Measurements from ENCODE around the gene PDILT. TPM values are rescaled to one million over a fixed set of nuclear protein-coding genes. Genes with fewer than 3 reads are reported as not detected.

PDILT gene
- total and polyA plus RNA-seq, 2 experiments from 2014 or later, result not detected

- Histone ChIP-seq H3K79me2 (replicated peaks; ENCODE audit: insufficient read depth) (no peaks in the 10 kb centered on the region), H4K20me1 (replicated peaks; ENCODE audit: insufficient read depth) (no peaks in the 10 kb centered on the region), H3K36me3 (ENCODE audit: insufficient read depth) (no peaks in the 10 kb centered on the region), H3K4me2 (no peak overlapping the region), H3K4me3 (no peak overlapping the region), H2AFZ (no peak overlapping the region), H3K4me1 (ENCODE audit: insufficient read depth) (no peaks in the 10 kb centered on the region), H3K27me3 (ENCODE audit: insufficient read depth) (no peaks in the 10 kb centered on the region), H3K27ac (ENCODE audit: low read depth) (no peak overlapping the region), H3F3A (replicated peaks; ENCODE audit: low read depth) (no peaks in the 10 kb centered on the region), H3K9me2 (ENCODE audit: insufficient read depth) (peaks cover 8% of the 10 kb centered on the region)
- ATAC-seq (no peak), DNase-seq (ENCODE audit: low spot score) (no peak)
- no peak for TF ChIP-seq ZNF462 (CRISPR knock-in tag; IDR thresholded peaks at IDR 0.05)
- no peak for TF ChIP-seq JUNB (IDR thresholded peaks at IDR 0.05; ENCODE audit: unreplicated experiment)
- TF ChIP-seq ZNF114 (CRISPR knock-in tag; IDR thresholded peaks at IDR 0.05), result no peak
- TF ChIP-seq EZH2 (IDR thresholded peaks at IDR 0.05; ENCODE audit: low read depth, unreplicated experiment), result no peak
- TF ChIP-seq, protein P1, sequence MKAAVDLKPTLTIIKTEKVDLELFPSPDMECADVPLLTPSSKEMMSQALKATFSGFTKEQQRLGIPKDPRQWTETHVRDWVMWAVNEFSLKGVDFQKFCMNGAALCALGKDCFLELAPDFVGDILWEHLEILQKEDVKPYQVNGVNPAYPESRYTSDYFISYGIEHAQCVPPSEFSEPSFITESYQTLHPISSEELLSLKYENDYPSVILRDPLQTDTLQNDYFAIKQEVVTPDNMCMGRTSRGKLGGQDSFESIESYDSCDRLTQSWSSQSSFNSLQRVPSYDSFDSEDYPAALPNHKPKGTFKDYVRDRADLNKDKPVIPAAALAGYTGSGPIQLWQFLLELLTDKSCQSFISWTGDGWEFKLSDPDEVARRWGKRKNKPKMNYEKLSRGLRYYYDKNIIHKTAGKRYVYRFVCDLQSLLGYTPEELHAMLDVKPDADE (IDR thresholded peaks at IDR 0.05), result no peak
- no peak for TF ChIP-seq ZNF331 (CRISPR knock-in tag; IDR thresholded peaks at IDR 0.05; ENCODE audit: low read depth)
- TF ChIP-seq STAT1 (IDR thresholded peaks at IDR 0.05; ENCODE audit: unreplicated experiment), result no peak
- no peak for TF ChIP-seq EZH2phosphoT487 (IDR thresholded peaks at IDR 0.05; ENCODE audit: unreplicated experiment)
- TF ChIP-seq NANOG (IDR thresholded peaks at IDR 0.05; ENCODE audit: borderline replicate concordance), result no peak
- Mint-ChIP-seq H3K27me3 (ENCODE audit: insufficient read depth, low read depth, poor library complexity) (no peaks in the 10 kb centered on the region), H3K36me3 (ENCODE audit: low read depth) (no peaks in the 10 kb centered on the region), H3K4me1 (no peaks in the 10 kb centered on the region), H3K9me3 (no peaks in the 10 kb centered on the region), H3K4me3 (no peak overlapping the region), H3K27ac (no peak overlapping the region)
Measured at GRCh38 chr16:20317117-20317516, 87.4 kb downstream of the PDILT start.
